GM03348 (cell line): Measurements from ENCODE around the gene MBTPS1.

Experiments
- DNase-seq: peaks from one replicate; pipeline ENCODE4 v3.0.0; 2012; ENCODE audit warnings: low spot score

The MBTPS1 gene

GRCh38 chr16:84034516-84034915, 82.2 kb downstream of the MBTPS1 start:
- no peak for DNase-seq

GRCh38 chr16:84033251-84034195, 83.2 kb downstream of the MBTPS1 start:
- no peak for DNase-seq

GRCh38 chr16:84032458-84033178, 84.1 kb downstream of the MBTPS1 start:
- no peak for DNase-seq

- no peak for DNase-seq
These were observed 85.2 kb downstream of the MBTPS1 start for GRCh38 chr16:84031556-84031955.

- no peak for DNase-seq
These were observed 87.3 kb downstream of the MBTPS1 start for GRCh38 chr16:84029297-84030047.

GRCh38 chr16:84027625-84028024, 89.1 kb downstream of the MBTPS1 start:
- no peak for DNase-seq

- no peak for DNase-seq
These were observed 90.1 kb downstream of the MBTPS1 start for GRCh38 chr16:84026606-84027005.

GRCh38 chr16:84024854-84025253, 91.9 kb downstream of the MBTPS1 start:
- DNase-seq = peak; percentile 54

GRCh38 chr16:84022644-84023043, 94.1 kb downstream of the MBTPS1 start:
- no peak for DNase-seq

GRCh38 chr16:84021488-84021887, 95.3 kb downstream of the MBTPS1 start:
- no peak for DNase-seq

- no peak for DNase-seq
These were observed 96.4 kb downstream of the MBTPS1 start for GRCh38 chr16:84020353-84020752.

- no peak for DNase-seq
These were observed 98.0 kb downstream of the MBTPS1 start for GRCh38 chr16:84018710-84019109.

GRCh38 chr16:84016477-84016876, 100.3 kb downstream of the MBTPS1 start:
- DNase-seq = no peak

GRCh38 chr16:84015399-84015798, 101.3 kb downstream of the MBTPS1 start:
- no peak for DNase-seq

GRCh38 chr16:84014570-84015327, 102.0 kb downstream of the MBTPS1 start:
- DNase-seq = no peak

GRCh38 chr16:84013787-84014569, 102.8 kb downstream of the MBTPS1 start:
- peak; percentile 42 for DNase-seq

GRCh38 chr16:84009282-84009681, 107.5 kb downstream of the MBTPS1 start:
- no peak for DNase-seq

- DNase-seq = no peak
These were observed 108.8 kb downstream of the MBTPS1 start for GRCh38 chr16:84007965-84008364.

GRCh38 chr16:84007520-84007919, 109.2 kb downstream of the MBTPS1 start:
- no peak for DNase-seq

GRCh38 chr16:84005391-84005790, 111.4 kb downstream of the MBTPS1 start:
- no peak for DNase-seq

GRCh38 chr16:84004442-84004841, 112.3 kb downstream of the MBTPS1 start:
- no peak for DNase-seq
